K562 (cell line): ENCODE measurements around the gene DENND5B. TPM values are rescaled to one million over a fixed set of nuclear protein-coding genes. Genes with fewer than 3 reads are reported as not detected.

Source experiments
- ATAC-seq: fragments of 200-7000 bp; cut with Tn5 transposase; 3 replicates; pipeline ENCODE4 v1.9.1; 2020; ENCODE audit warnings: moderate library complexity
- BruUV-seq: library from RNA; stranded (reverse); fragments of 400-500 nt; replicated peaks from 2 replicates; lab custom pipeline; 2021; lab: Mats Ljungman, UMichigan
- CTCF ChIA-PET: fragments of 300-600 bp; formaldehyde crosslinking; extraction: SDS; loops from one replicate; lab custom pipeline; 2021; ENCODE audit warnings: low intra/inter-chr PET ratio; lab: Yijun Ruan, JAX
- POLR2A ChIA-PET: fragments of 300-600, 350-650 bp; sonication (Branson Sonifier 250); formaldehyde crosslinking; extraction: SDS; loops from one replicate; lab custom pipeline; 2021; ENCODE audit warnings: antibody characterized with exemption, inconsistent platforms; lab: Yijun Ruan, JAX
- DNase-seq, 4 experiments: peaks; one replicate each; pipeline versions ENCODE4 v3.0.0 to v3.0.0-alpha.2; 2011 to 2018; ENCODE audit warnings: low spot score in 3 of 4, mixed read lengths in 3 of 4; ENCODE audit errors: extremely low read depth in 1 of 4
- FAIRE-seq: peaks from 2 replicates; lab custom pipeline; 2011; peaks lifted over from hg19 to GRCh38; lab: Jason Lieb, UNC
- H2AFZ ChIP-seq: 2 replicates; pipeline ENCODE4 v1.6.0; 2011; ENCODE audit warnings: low read depth, low read length, control low read depth, inconsistent platforms
- H3K27ac ChIP-seq: fragments of 200-600 bp; 3 replicates; pipeline ENCODE4 v1.8.0; 2011; ENCODE audit warnings: low read depth, mild to moderate bottlenecking, control low read depth, inconsistent platforms, low read length, moderate library complexity, mixed read lengths; ENCODE audit errors: extremely low read depth
- H3K27me3 ChIP-seq, 2 experiments: fragments of 300-600 bp in 1 of 2; 2 replicates in 1 of 2; 3 replicates in 1 of 2; pipeline versions ENCODE4 v1.6.0 to v1.8.0; 2011; ENCODE audit warnings: inconsistent platforms in 2 of 2, low read length in 2 of 2, mild to moderate bottlenecking in 1 of 2, mixed read lengths in 1 of 2, moderate library complexity in 1 of 2; ENCODE audit not compliant: control insufficient read depth in 2 of 2, insufficient read depth in 2 of 2
- H3K36me3 ChIP-seq: fragments of 300-600 bp; 3 replicates; pipeline ENCODE4 v1.8.0; 2011; ENCODE audit warnings: mild to moderate bottlenecking, low read length, inconsistent platforms; ENCODE audit not compliant: control insufficient read depth, insufficient read depth
- H3K4me1 ChIP-seq, 2 experiments: fragments of 200-600 bp in 1 of 2; replicated peaks in 1 of 2; 2 replicates in 1 of 2; 3 replicates in 1 of 2; pipeline versions ENCODE4 v1.5.1 to v1.8.0; 2011; ENCODE audit warnings: inconsistent platforms in 2 of 2, low read length in 2 of 2, mild to moderate bottlenecking in 1 of 2, mixed read lengths in 1 of 2, moderate library complexity in 1 of 2; ENCODE audit not compliant: control insufficient read depth in 2 of 2, insufficient read depth in 2 of 2
- H3K4me2 ChIP-seq: 2 replicates; pipeline ENCODE4 v1.6.1; 2011; ENCODE audit warnings: low read length, control low read depth, inconsistent platforms, mixed read lengths; ENCODE audit not compliant: insufficient read depth
- H3K4me3 ChIP-seq: fragments of 200-600 bp; sonication (generic), shearing (Covaris generic); 2 replicates; pipeline ENCODE4 v1.5.1; 2016; ENCODE audit warnings: control low read depth, inconsistent platforms
- H3K79me2 ChIP-seq: fragments of 200-600 bp; 3 replicates; pipeline ENCODE4 v1.8.0; 2011; ENCODE audit warnings: low read length, inconsistent platforms; ENCODE audit not compliant: control insufficient read depth, insufficient read depth
- H3K9ac ChIP-seq, 2 experiments: 2 replicates each; pipeline versions ENCODE4 v1.6.0 to v1.6.1; 2011; ENCODE audit warnings: low read depth in 2 of 2, low read length in 2 of 2, control low read depth in 1 of 2, inconsistent platforms in 1 of 2, mild to moderate bottlenecking in 1 of 2, mixed read lengths in 1 of 2; ENCODE audit not compliant: insufficient read depth in 1 of 2
- H3K9me1 ChIP-seq: one replicate; pipeline ENCODE4 v1.6.0; 2011; ENCODE audit warnings: inconsistent platforms, mild to moderate bottlenecking, low read length, moderate library complexity; ENCODE audit not compliant: control insufficient read depth, insufficient read depth
- H3K9me3 ChIP-seq: replicated peaks from 2 replicates; pipeline ENCODE4 v1.5.1; 2011; ENCODE audit warnings: low read depth, low read length, inconsistent platforms; ENCODE audit not compliant: control insufficient read depth, insufficient read depth
- H4K20me1 ChIP-seq: replicated peaks from 2 replicates; pipeline ENCODE4 v1.6.1; 2011; ENCODE audit warnings: low read length, inconsistent platforms, mixed read lengths; ENCODE audit not compliant: control insufficient read depth, insufficient read depth
- ARID2 ChIP-seq: fragments of 450-650 bp; IDR thresholded peaks from 2 replicates; pipeline ENCODE4 v1.6.1; 2017; ENCODE audit warnings: antibody characterized with exemption, mild to moderate bottlenecking
- BRD9 ChIP-seq: fragments of 450-650 bp; IDR thresholded peaks from 2 replicates; pipeline ENCODE4 v1.6.1; 2018; ENCODE audit warnings: low read depth; ENCODE audit not compliant: partially characterized antibody
- CTBP1 ChIP-seq: fragments of 450-650 bp; IDR thresholded peaks from 2 replicates; pipeline ENCODE4 v1.6.1; 2016; ENCODE audit warnings: borderline replicate concordance
- GMEB1 ChIP-seq: fragments of 250-450 bp; sonication (Bioruptor Pico); IDR thresholded peaks from 2 replicates; pipeline ENCODE4 v1.4.0; 2020; ENCODE audit warnings: mild to moderate bottlenecking
- GTF2E2 ChIP-seq: fragments of 200-800 bp; sonication (Bioruptor generic); IDR thresholded peaks from 2 replicates; pipeline ENCODE4 v1.6.1; 2016; ENCODE audit warnings: missing genetic modification characterization, missing compliant biosample characterization
- IRF9 ChIP-seq: fragments of 450-650 bp; IDR thresholded peaks from 2 replicates; pipeline ENCODE4 v1.6.1; 2016; ENCODE audit warnings: missing biosample characterization, missing genetic modification characterization
- MXI1 ChIP-seq: IDR thresholded peaks from 2 replicates; pipeline ENCODE4 v1.6.1; 2011; ENCODE audit warnings: low read depth, mild to moderate bottlenecking, improper control_type of control experiment, low read length
- NFE2 ChIP-seq: IDR thresholded peaks from 2 replicates; pipeline ENCODE4 v1.6.1; 2014; ENCODE audit warnings: antibody characterized with exemption, low read depth
- RBM39 ChIP-seq: fragments of 200-400 bp; formaldehyde crosslinking; optimal IDR thresholded peaks from 2 replicates; pipeline ENCODE3; 2018; ENCODE audit warnings: low read depth, low read length
- SPI1 ChIP-seq: IDR thresholded peaks from 2 replicates; pipeline ENCODE4 v1.6.1; 2011; ENCODE audit warnings: low read depth, low read length, control low read depth, borderline replicate concordance
- STAT5B ChIP-seq: fragments of 250-450 bp; sonication (Bioruptor Pico); IDR thresholded peaks from 2 replicates; pipeline ENCODE4 v1.8.0; 2021; ENCODE audit warnings: mild to moderate bottlenecking, inconsistent platforms
- TEAD2 ChIP-seq: fragments of 450-650 bp; IDR thresholded peaks from 2 replicates; pipeline ENCODE4 v1.6.1; 2016; ENCODE audit warnings: missing genetic modification characterization, control low read depth, missing compliant biosample characterization
- ZNF143 ChIP-seq: sonication (generic); formaldehyde crosslinking; IDR thresholded peaks from 2 replicates; pipeline ENCODE4 v1.9.0; 2022; ENCODE audit warnings: mild to moderate bottlenecking, missing genetic modification reagents
- ZNF384 ChIP-seq: IDR thresholded peaks from 2 replicates; pipeline ENCODE4 v1.6.1; 2012; ENCODE audit warnings: low read depth, low read length, improper control_type of control experiment
- WGBS: fragments of 100-300 bp; shearing (Covaris generic); methylation state at CpG from one replicate; pipeline ENCODE4 v1.1.6; 2016; ENCODE audit warnings: low coverage, mixed read lengths; ENCODE audit not compliant: insufficient coverage; ENCODE audit errors: missing lambda C conversion rate; 5-methylcytosine and 5-hydroxymethylcytosine counted together
- in situ Hi-C: fragments of 300-500 bp; cut with MboI; formaldehyde crosslinking; loops from 4 replicates; pipeline ENCODE4 v1.15.0; 2018; ENCODE audit warnings: inconsistent platforms, mixed read lengths
- intact Hi-C: fragments of 100-400 bp; cut with micrococcal nuclease; formaldehyde crosslinking; loops from 2 replicates; pipeline ENCODE4 v1.14.2; 2022
- polyA plus RNA-seq, 8 experiments: library from polyadenylated mRNA; depleted of rRNA in 4 of 8; stranded (reverse) in 5 of 8; unstranded in 3 of 8; fragments of >200 nt; fragmentation: Nextera tagmentation in 2 of 8; fragmentation: Illumina TruSeq in 1 of 8; extraction: Ambion mirVana in 2 of 8; extraction: Trizol in 1 of 8; gene quantifications; 2 replicates each; pipeline versions ENCODE4 v1.2.1 to v1.2.3, GENCODE V29; 2011 to 2014; ENCODE audit warnings: inconsistent platforms in 1 of 8, missing spikeins in 1 of 8
- total RNA-seq, 7 experiments: library from RNA; depleted of rRNA in 6 of 7; stranded (reverse); fragments of >200 nt in 6 of 7; fragmentation: Illumina TruSeq in 2 of 7; extraction: Trizol in 2 of 7; gene quantifications; 2 replicates each; pipeline versions ENCODE4 v1.2.1 to v1.2.3, GENCODE V29; 2011 to 2021; ENCODE audit warnings: low replicate concordance in 1 of 7

Gene DENND5B
- total and polyA plus RNA-seq, 9 of the 15 experiments (the other 6 are each of a cell fraction or from before 2014, with no cell fraction given): 0.99 to 6.0 (median 3.6) TPM

GRCh38 chr12:31514912-31515311 is 76.0 kb downstream of the DENND5B start:
- no TSS peak for BruUV-seq
- no peaks in the 10 kb centered on the region for H3K36me3 ChIP-seq
- in situ Hi-C loops (no loop called here), intact Hi-C loops (no loop called here)
- DNase-seq: no peak
- H3K9me3 ChIP-seq: no peaks in the 10 kb centered on the region
- ATAC-seq: no peak
- H3K4me2 ChIP-seq: no peak overlapping the region
- POLR2A ChIA-PET: interaction anchor here (1.1 kb wide), 1 partner anchor 10 kb away, joined by 3 read pairs; no protein-coding TSS in a partner anchor
- H2AFZ ChIP-seq: no peak overlapping the region
- no peak overlapping the region for H3K4me3 ChIP-seq
- no peak overlapping the region for H3K27ac ChIP-seq
- no peaks in the 10 kb centered on the region for H3K4me1 ChIP-seq
- TF ChIP-seq SPI1 (no peak), ZNF143 (no peak), BRD9 (no peak), STAT5B (CRISPR knock-in tag) (no peak), GMEB1 (CRISPR knock-in tag) (no peak), NFE2 (no peak), ARID2 (no peak), RBM39 (no peak), ZNF384 (no peak), GTF2E2 (tag) (no peak), CTBP1 (no peak), IRF9 (tag) (no peak), MXI1 (no peak), TEAD2 (tag) (no peak)
- no peaks in the 10 kb centered on the region for H3K9me1 ChIP-seq
- CTCF ChIA-PET: no interaction called here
- no peak for FAIRE-seq
- WGBS: 4% methylated on average over 4 of the region's 4 CpGs
- no peaks in the 10 kb centered on the region for H3K79me2 ChIP-seq
- no peaks in the 10 kb centered on the region for H4K20me1 ChIP-seq
- H3K27me3 ChIP-seq: 0 out of 5 replicates have a peak, but pooled peaks cover 0 to 3% of the 10 kb centered on the region in 2 experiments
- H3K9ac ChIP-seq: no peak overlapping the region
